ENCODE results near the gene CCDC92B.
"Not testable (repeated sequence)": the region's sequence is repeated elsewhere in the genome, so short reads cannot be mapped to it uniquely, and the experiment has no call there.

The CCDC92B gene

DNA sequence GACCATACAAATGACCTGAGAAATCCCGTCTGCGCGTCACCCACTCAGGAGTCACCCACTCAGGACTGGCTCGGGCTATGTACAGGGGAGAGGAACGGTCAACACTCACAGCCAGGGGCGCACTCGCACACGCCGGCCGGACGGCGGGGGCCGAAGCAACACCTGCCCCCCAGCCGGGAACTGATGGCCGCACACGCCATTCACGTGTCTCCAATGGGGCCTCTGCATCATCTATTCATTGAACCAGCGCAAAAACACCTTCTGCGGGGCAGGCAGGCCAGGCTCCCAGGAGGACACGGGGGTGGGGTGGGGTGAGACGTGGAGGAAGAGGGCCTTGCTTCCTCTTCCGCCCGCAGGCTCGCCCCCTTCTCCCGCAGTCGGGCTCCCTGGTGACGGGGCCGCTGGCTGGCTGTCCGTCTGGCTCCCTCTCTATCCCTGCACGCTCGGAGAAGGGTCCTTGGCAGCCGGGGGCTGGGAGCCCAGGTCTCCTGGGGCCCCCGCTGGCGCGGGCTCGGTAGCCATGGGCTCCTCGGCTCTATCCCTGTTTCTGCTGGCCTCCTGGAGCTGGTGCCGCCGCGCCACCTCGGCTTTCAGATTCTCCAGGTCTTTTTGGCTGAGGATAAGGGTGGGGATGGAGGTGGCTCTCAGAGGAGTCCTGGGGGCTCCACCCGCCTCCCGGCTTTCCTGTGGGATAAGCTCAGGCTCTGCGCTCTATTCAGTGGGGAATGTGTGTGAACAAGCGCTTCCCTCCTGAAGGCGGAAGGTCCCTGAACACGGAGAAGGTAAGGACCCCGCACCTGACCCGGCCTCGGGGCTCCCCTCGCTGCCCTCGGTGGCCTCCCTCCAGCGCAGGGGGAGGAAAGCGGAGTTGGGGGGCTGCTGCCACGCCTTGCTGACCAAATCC, 59.0 kb downstream of the CCDC92B start:
- H3K36me3 Mint-ChIP-seq: peaks cover 8% of the 10 kb centered on the region
- DNase-seq (ENCODE audit: low spot score in 2 of 2) (no peak), ATAC-seq (ENCODE audit: low read depth) (no peak)
- H3K9me3 Mint-ChIP-seq: no peaks in the 10 kb centered on the region
- no peak overlapping the region for H3K27ac Mint-ChIP-seq
- H3K4me3 Mint-ChIP-seq: no peak overlapping the region
- H3K27me3 Mint-ChIP-seq: no peaks in the 10 kb centered on the region
- peaks cover 6% of the 10 kb centered on the region for H3K4me1 Mint-ChIP-seq

DNA sequence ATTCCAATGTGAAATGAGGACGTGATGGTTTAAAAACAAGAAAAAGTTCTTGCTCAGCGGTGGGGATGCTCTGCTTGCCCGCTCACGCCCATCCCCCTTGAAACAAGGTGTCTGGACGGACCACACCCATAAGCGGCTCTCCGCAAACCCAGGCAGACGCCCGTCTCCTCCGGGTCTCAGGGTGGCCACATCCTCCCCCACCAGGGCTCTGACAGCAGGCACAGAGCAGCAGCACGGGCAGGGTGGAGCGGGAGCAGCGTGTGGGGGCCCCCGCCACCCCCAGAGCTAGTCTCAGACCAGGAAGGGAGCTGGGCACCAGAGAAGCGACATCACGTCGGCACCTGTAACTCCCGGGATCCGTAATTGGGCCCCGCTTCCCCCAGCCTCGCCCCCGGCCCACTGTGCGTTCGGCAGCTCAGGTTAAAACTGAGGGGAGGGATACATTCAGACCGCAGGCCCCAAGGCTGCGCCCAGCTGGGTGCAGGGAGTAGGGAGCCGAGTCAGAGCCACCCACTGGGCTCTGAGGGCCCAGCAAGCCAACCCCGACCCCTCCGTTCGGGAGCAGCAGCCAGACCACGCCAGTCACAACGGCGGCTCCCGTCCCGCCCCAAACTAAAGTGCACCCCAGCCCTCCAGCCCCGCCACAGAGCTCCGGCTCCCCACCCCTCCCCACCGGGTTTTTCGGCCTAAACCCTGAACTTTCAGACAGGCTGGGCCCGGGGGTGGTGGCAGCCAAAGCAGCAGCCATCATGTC, 59.9 kb downstream of the CCDC92B start:
- H3K4me3 Mint-ChIP-seq: no peak overlapping the region
- DNase-seq (ENCODE audit: low spot score in 2 of 2): no peak
- H3K36me3 Mint-ChIP-seq: peaks cover 8% of the 10 kb centered on the region
- H3K27me3 Mint-ChIP-seq: no peaks in the 10 kb centered on the region
- ATAC-seq (ENCODE audit: low read depth): peak; percentile 54
- peak overlapping the region; percentile 67 for H3K27ac Mint-ChIP-seq
- H3K9me3 Mint-ChIP-seq: no peaks in the 10 kb centered on the region
- peaks cover 6% of the 10 kb centered on the region for H3K4me1 Mint-ChIP-seq

DNA sequence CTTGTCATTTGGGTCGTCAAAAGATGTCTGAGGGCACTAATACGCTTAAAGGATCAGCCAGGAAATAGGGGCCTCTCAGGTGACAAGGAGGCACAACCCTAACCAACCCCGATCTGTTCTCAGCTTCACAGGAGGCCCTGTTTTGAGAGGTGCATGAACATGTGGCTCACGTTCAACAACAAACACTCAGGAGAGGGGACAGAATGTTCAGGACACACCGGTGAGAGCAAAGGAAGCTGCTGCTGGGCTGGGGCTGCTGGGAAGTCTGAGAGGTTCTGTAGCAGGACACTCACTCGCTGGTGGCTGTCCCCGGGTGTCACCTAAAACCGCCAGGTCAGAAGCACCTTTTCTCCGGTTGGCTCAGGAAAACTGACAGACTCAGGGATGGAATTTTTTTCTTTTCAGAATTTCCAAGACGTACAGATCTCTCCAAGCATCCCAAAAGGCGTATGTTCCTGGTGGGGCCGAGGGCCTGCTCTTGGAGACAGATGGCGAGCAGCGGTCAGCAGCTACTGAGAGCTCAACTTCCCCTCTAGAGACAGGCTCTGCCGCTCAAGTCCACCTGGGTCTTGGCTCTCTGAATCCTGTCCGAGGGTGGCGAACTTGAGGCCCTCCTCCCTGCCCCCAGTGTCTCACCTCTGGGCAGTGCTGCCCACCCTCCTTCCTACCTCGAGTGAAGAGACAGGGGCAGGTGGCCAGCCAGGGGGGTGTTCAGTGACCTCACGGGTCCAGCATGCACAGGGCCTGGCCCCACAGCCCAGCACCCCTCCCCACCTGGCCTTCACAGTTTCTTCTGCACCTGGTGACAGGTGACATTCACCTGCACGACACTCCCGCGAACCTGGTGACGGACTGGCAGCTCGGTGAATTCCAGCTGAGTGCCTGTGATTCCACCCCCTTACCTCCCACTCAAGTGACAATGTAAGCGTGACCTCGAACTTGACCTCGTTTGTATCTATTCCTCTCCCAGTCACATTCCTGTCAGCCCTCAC, 60.8 kb downstream of the CCDC92B start:
- Mint-ChIP-seq H3K9me3 (no peaks in the 10 kb centered on the region), H3K27me3 (no peaks in the 10 kb centered on the region), H3K36me3 (peaks cover 4% of the 10 kb centered on the region), H3K4me1 (peaks cover 6% of the 10 kb centered on the region), H3K27ac (peak overlapping the region; percentile 67), H3K4me3 (no peak overlapping the region)
- DNase-seq (ENCODE audit: low spot score in 2 of 2): no peak
- ATAC-seq (ENCODE audit: low read depth): no peak

DNA sequence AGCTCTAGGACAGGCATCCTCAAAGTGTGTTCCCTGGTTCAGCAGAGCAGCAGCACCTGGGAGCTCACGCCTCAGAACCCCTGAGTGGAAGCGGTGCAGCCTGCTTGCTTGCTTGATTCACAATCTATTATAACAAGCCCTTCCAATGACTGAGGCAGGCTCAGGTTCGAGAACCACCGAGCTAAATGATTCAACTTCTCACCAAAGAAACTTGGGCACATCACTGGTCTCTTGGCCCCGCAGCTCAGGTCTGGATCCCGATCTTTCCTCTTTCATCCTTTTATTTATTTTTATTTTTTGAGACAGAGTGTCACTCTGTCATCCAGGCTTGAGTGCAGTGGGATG, 62.4 kb downstream of the CCDC92B start:
- peaks cover 2% of the 10 kb centered on the region for H3K36me3 Mint-ChIP-seq
- no peak for ATAC-seq (ENCODE audit: low read depth)
- H3K4me3 Mint-ChIP-seq: no peak overlapping the region
- no peak overlapping the region for H3K27ac Mint-ChIP-seq
- no peaks in the 10 kb centered on the region for H3K9me3 Mint-ChIP-seq
- H3K4me1 Mint-ChIP-seq: peaks cover 4% of the 10 kb centered on the region
- H3K27me3 Mint-ChIP-seq: no peaks in the 10 kb centered on the region
- no peak for DNase-seq (ENCODE audit: low spot score in 2 of 2)

DNA sequence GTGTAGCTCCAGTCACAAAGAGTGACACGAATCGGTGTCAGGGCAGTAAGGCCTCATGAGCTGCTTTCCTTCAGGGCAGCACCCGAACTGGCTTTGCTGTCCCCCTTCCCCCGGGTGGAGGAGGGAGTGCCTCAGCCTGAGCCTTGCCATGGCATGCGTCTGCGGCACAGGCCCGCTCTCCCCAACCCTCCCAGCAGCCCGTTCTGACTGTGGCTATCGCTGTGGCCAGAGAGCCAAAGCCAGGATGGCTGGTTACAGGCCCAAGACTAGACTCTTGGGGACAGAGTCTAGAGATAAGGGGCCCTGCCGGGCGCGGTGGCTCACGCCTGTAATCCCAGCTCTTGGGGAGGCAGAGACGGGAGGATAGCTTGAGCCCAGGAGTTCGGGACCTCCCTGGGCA, 63.8 kb downstream of the CCDC92B start:
- H3K27ac Mint-ChIP-seq: no peak overlapping the region
- no peak for ATAC-seq (ENCODE audit: low read depth)
- peaks cover 6% of the 10 kb centered on the region for H3K36me3 Mint-ChIP-seq

DNA sequence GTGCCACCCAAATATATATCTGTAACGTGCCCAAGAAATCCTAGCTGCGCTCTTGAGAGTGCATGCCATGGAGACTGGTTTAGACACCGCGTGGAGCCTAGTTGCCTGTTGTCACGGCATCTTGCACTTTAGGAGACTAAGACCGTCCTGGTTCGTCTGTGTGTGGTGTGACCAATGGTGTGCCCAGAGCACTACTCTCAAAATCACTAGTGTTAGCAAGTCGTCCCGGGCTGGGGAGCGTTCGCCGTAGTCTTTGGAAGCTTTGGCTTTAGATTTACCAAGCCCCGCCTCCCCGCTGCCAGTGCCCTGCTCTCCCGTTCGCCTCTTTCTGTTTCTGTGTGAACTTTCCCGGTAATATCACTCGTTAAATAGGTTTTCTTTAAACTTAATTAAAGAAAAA, 64.9 kb downstream of the CCDC92B start:
- Mint-ChIP-seq H3K4me3 (no peak overlapping the region), H3K27ac (no peak overlapping the region), H3K27me3 (no peaks in the 10 kb centered on the region), H3K4me1 (peaks cover 4% of the 10 kb centered on the region), H3K36me3 (peaks cover 15% of the 10 kb centered on the region), H3K9me3 (no peaks in the 10 kb centered on the region)
- DNase-seq (ENCODE audit: low spot score in 2 of 2) (no peak), ATAC-seq (ENCODE audit: low read depth) (no peak)

More for the DNA sequence above, 63.8 kb downstream of the CCDC92B start:
- Mint-ChIP-seq H3K4me1 (peaks cover 4% of the 10 kb centered on the region), H3K27me3 (no peaks in the 10 kb centered on the region), H3K4me3 (no peak overlapping the region), H3K9me3 (no peaks in the 10 kb centered on the region)
- DNase-seq (ENCODE audit: low spot score in 2 of 2): no peak

DNA sequence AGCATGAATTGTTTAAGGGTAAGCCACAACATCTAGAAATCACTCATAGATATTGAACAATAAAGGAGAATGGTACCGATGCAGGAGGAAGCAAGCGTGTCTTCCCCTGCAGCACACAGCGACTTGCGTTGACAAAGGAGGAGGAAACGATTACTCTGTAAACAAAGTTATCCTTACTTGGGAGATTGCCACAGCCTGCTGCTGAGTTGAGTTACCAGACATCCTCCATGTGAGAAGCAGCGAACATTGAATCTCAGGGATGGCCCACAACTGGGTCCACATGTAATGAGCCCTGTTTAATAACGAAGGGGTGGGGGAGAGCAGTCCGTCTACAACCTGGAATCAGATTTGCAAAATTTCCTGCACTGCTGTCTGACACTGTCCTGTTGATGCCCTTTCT, 65.5 kb downstream of the CCDC92B start:
- Mint-ChIP-seq H3K4me1 (peaks cover under 1% of the 10 kb centered on the region), H3K4me3 (no peak overlapping the region), H3K9me3 (no peaks in the 10 kb centered on the region), H3K27ac (no peak overlapping the region), H3K36me3 (peaks cover 20% of the 10 kb centered on the region), H3K27me3 (no peaks in the 10 kb centered on the region)
- peak in 1 of 2 donors; percentile 2 for DNase-seq (ENCODE audit: low spot score in 2 of 2)
- ATAC-seq (ENCODE audit: low read depth): no peak

DNA sequence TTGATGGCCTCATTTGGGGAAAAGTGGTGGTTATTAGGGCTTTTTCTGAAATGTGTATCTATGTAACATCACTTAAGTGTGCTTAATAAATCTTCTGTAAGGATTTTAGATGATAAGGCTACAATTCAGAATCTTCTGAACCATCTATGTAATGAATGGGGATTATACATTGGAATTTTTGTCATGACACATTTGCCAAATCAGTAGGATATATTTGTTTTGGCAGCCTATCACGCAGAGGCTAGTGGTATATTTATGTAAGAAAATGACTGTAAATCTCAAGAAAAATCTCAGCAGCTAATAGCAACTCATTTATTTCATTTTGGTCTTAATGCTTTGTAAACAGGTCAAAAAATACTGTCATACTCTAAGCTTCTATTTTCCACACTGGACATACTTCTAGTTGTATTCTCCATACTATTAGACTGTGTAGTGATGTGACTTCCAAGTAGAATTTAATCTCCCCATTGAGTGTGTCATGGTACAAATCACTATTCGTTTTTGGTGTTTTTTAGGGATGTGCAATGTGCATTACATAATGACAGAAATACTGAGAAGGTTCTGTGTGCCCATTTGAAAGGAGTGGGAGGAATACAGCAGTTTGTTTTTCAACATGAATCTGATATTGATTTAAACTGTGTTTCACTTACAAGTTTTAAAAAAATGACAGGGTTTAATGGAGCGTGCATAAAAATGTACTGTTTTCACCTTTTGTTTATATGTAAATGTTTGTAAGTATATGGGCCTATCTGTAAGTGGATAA, 67.1 kb downstream of the CCDC92B start:
- Mint-ChIP-seq H3K4me1 (no peaks in the 10 kb centered on the region), H3K9me3 (no peaks in the 10 kb centered on the region), H3K4me3 (no peak overlapping the region), H3K36me3 (peaks cover 20% of the 10 kb centered on the region), H3K27ac (no peak overlapping the region), H3K27me3 (no peaks in the 10 kb centered on the region)
- DNase-seq (ENCODE audit: low spot score in 2 of 2) (no peak), ATAC-seq (ENCODE audit: low read depth) (no peak)

DNA sequence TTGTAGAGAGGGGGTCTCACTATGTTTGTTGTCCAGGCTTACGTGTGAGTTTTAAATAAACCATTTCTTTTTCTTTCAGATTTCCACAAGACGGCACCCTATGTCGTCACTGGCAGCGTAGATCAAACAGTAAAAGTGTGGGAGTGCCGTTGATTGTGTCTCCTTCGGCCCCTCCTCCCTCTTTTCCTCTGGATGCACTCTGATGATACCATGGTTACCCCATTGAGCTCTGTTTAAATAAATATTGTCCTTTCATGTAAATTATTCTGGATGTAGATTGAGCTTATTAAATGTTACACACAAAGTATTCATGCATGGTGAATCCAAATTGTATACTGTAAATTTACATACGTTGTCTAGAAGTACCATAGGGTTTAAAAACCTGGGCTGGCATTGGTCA, 67.8 kb downstream of the CCDC92B start:
- H3K4me1 Mint-ChIP-seq: no peaks in the 10 kb centered on the region
- peaks cover 22% of the 10 kb centered on the region for H3K36me3 Mint-ChIP-seq
- H3K9me3 Mint-ChIP-seq: no peaks in the 10 kb centered on the region
- H3K27ac Mint-ChIP-seq: no peak overlapping the region
- DNase-seq (ENCODE audit: low spot score in 2 of 2): no peak
- H3K27me3 Mint-ChIP-seq: no peaks in the 10 kb centered on the region
- no peak for ATAC-seq (ENCODE audit: low read depth)
- no peak overlapping the region for H3K4me3 Mint-ChIP-seq

DNA sequence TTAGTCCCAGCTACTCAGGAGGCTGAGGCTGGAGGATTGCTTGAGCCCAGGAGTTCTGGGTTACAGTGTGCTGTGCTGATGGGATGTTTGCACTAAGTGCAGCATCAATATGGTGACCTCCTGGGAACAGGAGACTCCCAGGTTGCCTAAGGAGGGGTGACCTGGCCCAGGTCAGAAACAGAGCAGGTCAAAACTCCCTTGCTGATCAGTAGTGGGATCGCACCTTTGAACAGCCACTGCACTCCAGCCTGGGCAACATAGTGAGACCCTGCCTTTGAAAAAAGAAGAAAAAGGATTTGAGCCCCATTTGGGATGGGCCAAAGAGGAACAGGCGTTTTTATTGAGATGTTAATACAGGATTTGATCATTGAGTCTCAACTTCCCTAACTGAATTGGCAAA, 68.5 kb downstream of the CCDC92B start:
- DNase-seq (ENCODE audit: low spot score in 2 of 2) (no peak), ATAC-seq (ENCODE audit: low read depth) (no peak)
- no peaks in the 10 kb centered on the region for H3K4me1 Mint-ChIP-seq
- peaks cover 22% of the 10 kb centered on the region for H3K36me3 Mint-ChIP-seq
- no peak overlapping the region for H3K4me3 Mint-ChIP-seq
- H3K9me3 Mint-ChIP-seq: no peaks in the 10 kb centered on the region
- no peak overlapping the region for H3K27ac Mint-ChIP-seq
- H3K27me3 Mint-ChIP-seq: no peaks in the 10 kb centered on the region

DNA sequence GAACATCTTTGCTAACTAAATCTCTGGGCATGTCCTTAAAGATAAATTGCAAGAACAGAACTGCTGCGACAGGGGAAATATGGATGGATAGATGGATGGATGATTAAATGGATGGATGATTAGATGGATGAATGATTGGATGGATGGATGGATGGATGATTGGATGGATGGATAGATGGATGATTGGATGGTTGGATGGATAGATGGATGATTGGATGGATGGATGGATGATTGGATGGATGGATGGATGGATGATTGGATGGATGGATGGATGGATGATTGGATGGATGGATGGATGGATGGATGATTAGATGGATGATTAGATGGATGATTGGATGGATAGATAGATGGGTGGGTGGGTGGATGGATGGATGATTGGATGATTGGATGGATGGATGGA, 70.2 kb downstream of the CCDC92B start:
- Mint-ChIP-seq H3K36me3 (peaks cover 26% of the 10 kb centered on the region), H3K27ac (peak overlapping the region; percentile 19)
- H3K4me3 Mint-ChIP-seq; H3K27me3 Mint-ChIP-seq; H3K4me1 Mint-ChIP-seq; DNase-seq (ENCODE audit: low spot score in 2 of 2); H3K9me3 Mint-ChIP-seq; ATAC-seq (ENCODE audit: low read depth): not testable (repeated sequence)

Measured in memory B cell (primary cell).